H1 (cell line): ENCODE data around the gene PRKAA2. TPM values are rescaled to one million over a fixed set of nuclear protein-coding genes. Genes with fewer than 3 reads are reported as not detected.
A peak's percentile ranks its signal among the peaks of the same experiment; 100 is the strongest.

Experiments used
- JUND ChIP-seq: IDR thresholded peaks from 2 replicates; pipeline ENCODE4 v1.6.1; 2011; ENCODE audit warnings: mild to moderate bottlenecking, improper control_type of control experiment, low read length
- RAD21 ChIP-seq, 2 experiments: IDR thresholded peaks in 1 of 2; conservative IDR thresholded peaks in 1 of 2; 2 replicates each; pipeline ENCODE4 v1.6.1; 2011; ENCODE audit warnings: low read depth in 2 of 2, low read length in 2 of 2, improper control_type of control experiment in 1 of 2, inconsistent platforms in 1 of 2, mild to moderate bottlenecking in 1 of 2, moderate library complexity in 1 of 2
- polyA plus RNA-seq, 7 experiments: library from polyadenylated mRNA; depleted of rRNA in 3 of 7; stranded (reverse) in 5 of 7; unstranded in 2 of 7; fragments of >200 nt in 5 of 7; fragments of 200-250 nt in 2 of 7; gene quantifications; 1 replicate in 5 of 7; 2 replicates in 1 of 7; 4 replicates in 1 of 7; pipeline versions ENCODE4 v1.2.1 to v1.2.3, GENCODE V29; 2011 to 2013; ENCODE audit warnings: missing spikeins in 2 of 7, mixed read lengths in 2 of 7
- total RNA-seq: library from RNA; stranded (reverse); fragmentation: NEBNext Ultra II Directional; extraction: Animal tissue kit (Norgen Biotek cat#: 25700); gene quantifications from 2 replicates; pipeline ENCODE4 v1.2.1, GENCODE V29; 2021

The PRKAA2 gene
- total and polyA plus RNA-seq, 2 of the 8 experiments (the other 6 are each of a cell fraction or from before 2014, with no cell fraction given), result 2.6 to 6.4 TPM

GRCh38 chr1:56709269-56709880, 64.3 kb downstream of the PRKAA2 start (continued):
- peak; percentile 53 to 56 for TF ChIP-seq RAD21 (IDR thresholded peaks at IDR 0.05 in 1 of 2, conservative IDR thresholded peaks at IDR 0.05 in 1 of 2; ENCODE audit: low read depth in 2 of 2, low read length in 2 of 2)
- TF ChIP-seq JUND, result no peak
- TF ChIP-seq, all 59 proteins: peak for 2
